GM19099 (cell line): ENCODE measurements around the gene NCLN.
A peak's percentile ranks its signal among the peaks of the same experiment; 100 is the strongest.

ENCODE experiments used
- POLR2A ChIP-seq: IDR thresholded peaks from 3 replicates; pipeline ENCODE4 v1.6.1; 2011; ENCODE audit warnings: low read depth; ENCODE audit not compliant: insufficient read length; ENCODE audit errors: extremely low read depth

The NCLN gene, protein sequence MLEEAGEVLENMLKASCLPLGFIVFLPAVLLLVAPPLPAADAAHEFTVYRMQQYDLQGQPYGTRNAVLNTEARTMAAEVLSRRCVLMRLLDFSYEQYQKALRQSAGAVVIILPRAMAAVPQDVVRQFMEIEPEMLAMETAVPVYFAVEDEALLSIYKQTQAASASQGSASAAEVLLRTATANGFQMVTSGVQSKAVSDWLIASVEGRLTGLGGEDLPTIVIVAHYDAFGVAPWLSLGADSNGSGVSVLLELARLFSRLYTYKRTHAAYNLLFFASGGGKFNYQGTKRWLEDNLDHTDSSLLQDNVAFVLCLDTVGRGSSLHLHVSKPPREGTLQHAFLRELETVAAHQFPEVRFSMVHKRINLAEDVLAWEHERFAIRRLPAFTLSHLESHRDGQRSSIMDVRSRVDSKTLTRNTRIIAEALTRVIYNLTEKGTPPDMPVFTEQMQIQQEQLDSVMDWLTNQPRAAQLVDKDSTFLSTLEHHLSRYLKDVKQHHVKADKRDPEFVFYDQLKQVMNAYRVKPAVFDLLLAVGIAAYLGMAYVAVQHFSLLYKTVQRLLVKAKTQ

DNA sequence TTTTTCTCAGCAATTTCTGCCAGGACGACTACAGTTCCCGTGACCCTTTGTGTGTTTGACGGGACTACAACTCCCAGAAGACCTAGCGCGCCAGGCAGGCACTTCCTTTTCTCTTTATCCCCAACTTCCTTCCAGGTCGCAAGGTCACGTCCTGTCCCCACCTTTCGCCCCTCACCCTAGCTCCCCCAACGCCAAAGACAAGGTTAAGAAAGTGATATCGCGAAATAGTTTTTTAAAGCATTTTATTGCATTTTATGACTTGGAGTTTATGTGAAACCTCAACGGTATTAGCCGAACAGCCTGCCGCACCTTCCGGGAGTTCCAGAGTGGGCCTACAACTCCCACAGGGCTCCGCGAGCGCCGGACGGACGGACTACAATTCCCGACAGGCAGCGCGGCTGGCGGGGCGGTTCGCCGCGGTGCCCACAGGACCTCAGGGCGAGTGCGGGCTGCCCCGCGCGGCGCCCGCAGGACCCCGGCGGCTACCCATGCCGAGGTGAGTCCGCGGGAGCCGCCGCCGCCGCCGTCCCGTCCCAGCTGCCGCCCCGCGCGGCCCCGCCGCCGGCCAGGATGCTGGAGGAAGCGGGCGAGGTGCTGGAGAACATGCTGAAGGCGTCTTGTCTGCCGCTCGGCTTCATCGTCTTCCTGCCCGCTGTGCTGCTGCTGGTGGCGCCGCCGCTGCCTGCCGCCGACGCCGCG is at the start of gene NCLN:
TSS of gene NCLN (plus strand) at position 470 of the 699 bp plus-strand sequence. CDS start at position 571, 101 bp downstream.
- TF ChIP-seq POLR2A, result peak; percentile 57

DNA sequence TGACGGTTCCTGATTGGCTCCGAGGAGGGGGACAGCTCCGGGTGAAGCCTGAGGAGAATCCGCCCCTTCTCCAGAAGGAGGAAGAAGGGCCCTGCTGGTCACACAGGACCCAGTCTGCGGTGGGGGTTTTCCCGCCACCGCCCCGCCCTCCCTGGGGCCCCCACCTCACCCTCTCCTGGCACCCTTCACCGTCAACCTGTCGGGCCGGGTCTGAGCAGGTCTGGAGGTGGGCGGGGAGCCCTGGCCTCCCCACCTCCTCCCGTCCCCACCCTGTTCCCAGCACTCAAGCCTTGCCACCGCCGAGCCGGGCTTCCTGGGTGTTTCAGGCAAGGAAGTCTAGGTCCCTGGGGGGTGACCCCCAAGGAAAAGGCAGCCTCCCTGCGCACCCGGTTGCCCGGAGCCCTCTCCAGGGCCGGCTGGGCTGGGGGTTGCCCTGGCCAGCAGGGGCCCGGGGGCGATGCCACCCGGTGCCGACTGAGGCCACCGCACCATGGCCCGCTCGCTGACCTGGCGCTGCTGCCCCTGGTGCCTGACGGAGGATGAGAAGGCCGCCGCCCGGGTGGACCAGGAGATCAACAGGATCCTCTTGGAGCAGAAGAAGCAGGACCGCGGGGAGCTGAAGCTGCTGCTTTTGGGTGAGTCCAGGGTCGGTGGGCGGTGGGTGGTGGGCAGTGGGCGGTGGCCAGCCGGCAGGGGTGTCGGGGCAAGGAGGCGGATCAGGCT is 49.6 kb upstream of the NCLN start, which contains the start of gene GNA15:
TSS of gene GNA15 (plus strand) at position 73 of the 723 bp plus-strand sequence. CDS start at position 491, 418 bp downstream.
- peak; percentile 11 for TF ChIP-seq POLR2A

DNA sequence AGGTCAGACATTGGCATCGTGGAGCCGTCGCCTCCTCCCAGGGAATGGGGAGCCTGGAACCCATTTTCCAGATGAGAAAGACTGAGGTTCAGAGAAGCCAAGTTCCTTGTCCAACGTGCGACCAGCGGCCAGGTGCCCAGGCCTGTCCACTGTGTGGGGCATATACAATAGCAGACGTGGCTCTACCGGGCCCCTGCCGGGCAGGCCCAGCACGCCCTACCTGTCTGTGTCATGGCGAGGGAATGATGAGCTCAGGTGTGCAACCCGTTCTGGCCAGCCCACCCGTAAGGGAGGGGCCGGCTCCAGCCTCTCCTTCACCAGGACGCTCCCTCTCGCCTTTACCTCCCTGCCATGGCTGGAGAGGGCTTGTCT is 49.1 kb upstream of the NCLN start:
- no peak for TF ChIP-seq POLR2A

DNA sequence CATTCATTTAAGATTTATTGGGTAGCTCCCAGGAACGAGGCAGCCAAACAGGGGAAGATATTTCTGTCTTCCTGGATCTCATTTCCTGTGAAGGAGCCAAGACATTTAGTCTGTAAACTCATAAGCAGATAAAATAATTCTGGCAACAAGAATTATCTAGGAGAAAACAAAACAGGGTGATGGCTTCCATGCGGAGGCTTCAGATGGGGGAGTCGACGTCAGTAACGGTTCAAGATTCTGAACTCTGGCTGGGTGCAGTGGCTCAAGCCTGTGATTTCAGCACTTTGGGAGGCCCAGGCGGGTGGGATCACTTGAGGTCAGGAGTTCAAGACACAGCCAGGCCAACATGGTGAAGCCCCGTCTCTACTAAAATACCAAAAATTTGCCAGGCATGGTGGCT is 48.6 kb upstream of the NCLN start:
- TF ChIP-seq POLR2A, result no peak

DNA sequence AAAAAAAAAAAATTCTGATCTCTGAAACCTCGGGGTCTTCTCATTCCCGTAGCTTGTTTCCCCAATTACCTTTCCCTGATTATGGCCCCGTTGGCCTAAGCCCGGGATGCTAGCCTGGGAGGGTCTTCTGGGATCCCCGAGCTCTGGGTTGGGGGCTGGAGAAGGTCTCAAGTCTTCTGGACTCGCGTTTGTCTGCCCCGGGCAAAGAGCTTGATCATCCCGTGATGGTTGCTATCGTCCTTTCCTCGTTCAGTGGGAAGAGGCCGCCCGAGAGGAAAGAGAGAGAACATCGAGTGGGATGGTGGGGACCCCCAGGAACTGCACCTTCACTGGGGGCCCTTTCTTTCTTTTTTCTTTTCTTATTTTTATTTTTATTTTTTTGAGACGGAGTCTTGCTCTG is 47.5 kb upstream of the NCLN start:
- no peak for TF ChIP-seq POLR2A

DNA sequence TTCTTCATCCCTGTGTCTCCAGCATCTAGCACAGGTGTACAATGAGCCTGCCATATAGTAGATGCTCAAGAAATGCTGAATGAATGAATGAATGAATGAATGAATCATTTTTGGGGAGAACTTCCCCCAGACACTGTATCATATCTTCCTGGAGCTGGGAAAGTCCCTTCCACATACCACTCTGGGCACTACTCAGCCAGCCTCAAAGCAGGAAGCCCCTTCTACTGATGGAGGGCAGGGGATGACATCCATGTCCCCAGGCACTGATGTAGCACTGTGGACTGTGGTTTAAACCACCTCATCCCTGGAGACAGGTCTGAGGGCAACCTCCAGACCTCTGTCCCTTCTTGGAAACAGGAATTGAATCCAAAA is 45.1 kb upstream of the NCLN start:
- no peak for TF ChIP-seq POLR2A

DNA sequence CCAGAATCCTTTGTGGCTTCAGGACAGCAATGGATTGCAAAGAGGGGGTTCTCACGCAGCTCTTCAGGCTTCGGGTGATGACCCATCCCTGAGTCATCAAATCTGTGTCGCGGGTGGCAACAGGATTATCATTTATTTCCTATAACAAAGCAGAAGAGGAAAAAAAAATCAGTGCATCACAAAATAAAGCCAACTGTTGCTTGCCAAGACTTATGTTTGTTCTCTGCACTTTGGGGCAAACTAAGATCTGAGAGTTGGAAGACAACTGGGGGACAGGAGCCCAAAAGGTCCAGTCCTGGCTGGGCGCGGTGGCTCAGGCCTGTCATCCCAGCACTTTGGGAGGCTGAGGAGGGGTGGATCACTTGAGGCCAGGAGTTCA is 43.4 kb upstream of the NCLN start:
- no peak for TF ChIP-seq POLR2A

DNA sequence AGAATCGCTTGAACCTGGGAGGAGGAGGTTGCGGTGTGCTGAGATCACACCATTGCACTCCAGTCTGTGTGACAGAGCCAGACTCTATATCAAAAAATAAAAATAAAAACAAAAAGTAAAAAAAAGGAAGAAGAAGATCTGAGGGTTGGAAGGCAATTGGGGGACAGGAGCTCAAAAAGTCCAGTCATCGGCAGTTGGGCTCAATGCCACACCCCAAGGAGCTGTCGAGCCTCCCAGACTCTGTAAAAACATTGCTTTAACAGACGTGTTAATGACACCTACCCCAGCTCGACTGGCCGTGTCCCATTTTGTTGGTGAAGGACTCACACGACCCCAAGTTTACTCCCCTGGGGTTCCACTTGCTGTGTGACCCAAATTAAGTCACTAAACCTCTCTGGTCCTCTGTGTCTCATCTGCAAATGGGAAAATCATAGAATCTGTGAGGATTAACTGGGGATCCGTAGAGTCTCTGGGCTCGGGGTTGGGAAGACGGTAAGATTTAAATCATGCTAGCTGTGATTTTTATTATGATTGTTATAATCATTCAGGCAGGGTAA is 42.9 kb upstream of the NCLN start:
- no peak for TF ChIP-seq POLR2A

DNA sequence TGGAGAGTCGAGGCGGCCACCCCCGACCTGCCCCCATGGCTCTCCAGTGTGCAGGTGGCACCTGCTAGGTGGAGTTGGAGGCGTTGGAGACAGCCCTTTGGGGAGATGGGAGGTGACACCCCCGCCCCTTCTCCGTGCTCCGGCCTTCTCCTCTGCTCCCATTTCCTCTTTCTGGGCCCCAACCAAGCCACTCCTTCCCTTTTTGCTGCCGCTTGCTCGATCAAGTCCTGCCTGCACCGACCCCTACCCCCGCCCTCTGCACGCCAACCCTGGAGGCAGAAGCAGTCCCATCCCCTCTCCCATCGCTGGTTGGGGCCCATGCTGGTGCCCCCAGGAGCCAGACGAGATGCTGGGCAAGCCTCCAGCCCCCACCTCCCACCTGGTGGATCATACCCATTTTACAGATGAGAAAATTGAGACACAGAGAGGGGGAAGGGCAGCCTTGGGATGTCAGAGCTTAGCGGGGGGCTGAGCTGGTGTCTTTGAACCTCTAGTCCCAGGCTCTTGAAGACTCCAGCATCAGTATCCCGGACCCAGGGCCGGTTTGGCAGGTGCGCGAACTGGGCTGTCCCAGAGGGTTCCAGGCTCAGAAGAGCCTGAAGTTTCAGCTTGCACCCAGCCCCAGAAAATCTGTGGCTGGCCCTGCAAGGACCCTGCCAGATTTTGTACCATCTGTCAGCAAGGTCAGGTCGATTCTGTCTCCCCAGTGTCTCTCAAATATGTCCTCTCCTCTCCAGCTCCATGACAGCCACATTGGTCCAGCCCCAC is 39.6 kb upstream of the NCLN start:
- no peak for TF ChIP-seq POLR2A

DNA sequence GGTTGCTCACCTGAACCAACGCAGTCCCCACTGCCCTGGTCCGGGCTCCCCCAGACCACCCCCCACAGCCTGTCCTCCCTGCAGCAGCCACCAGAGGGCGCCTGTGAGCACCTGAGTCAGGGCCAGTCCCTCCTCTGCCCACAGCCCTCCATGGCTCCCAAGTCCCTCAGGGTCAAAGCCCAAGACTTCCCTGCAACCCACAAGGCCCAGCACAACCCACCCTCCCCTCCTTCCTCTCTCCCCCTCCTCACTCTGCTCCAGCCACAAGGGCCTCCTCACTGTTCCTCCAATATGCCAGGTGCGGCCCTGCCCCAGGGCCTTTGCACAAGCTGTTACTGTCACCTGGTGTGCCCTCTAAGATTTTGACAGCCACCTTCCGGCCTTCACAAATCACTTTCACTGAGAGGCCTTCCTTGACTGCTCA is 39.0 kb upstream of the NCLN start:
- no peak for TF ChIP-seq POLR2A

DNA sequence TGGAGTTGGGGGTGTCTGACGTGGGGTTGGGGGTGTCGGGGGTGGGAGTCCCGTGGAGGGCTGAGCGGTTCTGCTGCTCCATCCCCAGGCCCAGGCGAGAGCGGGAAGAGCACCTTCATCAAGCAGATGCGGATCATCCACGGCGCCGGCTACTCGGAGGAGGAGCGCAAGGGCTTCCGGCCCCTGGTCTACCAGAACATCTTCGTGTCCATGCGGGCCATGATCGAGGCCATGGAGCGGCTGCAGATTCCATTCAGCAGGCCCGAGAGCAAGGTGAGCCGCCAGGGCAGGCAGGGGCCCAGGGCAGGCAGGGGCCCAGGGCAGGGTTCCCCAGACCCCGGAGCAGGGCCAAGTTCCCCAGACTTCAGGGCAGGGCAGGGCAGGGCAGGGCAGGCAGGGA is 37.2 kb upstream of the NCLN start:
- no peak for TF ChIP-seq POLR2A

DNA sequence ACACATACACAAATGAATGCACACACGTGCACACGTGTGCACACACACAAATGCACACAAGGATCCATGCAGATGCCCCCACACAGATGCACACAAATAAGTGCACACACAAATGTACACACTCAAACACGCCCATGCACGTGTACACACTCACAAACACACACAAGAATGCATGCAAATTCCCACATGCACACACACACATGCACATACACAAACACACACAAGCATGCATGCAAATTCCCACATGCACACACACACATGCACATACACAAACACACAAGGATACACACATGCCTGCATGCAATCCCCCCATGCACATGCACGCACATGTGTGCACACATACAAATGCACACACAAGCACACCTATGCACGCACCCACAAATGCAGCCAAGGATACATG is 36.6 kb upstream of the NCLN start:
- no peak for TF ChIP-seq POLR2A

DNA sequence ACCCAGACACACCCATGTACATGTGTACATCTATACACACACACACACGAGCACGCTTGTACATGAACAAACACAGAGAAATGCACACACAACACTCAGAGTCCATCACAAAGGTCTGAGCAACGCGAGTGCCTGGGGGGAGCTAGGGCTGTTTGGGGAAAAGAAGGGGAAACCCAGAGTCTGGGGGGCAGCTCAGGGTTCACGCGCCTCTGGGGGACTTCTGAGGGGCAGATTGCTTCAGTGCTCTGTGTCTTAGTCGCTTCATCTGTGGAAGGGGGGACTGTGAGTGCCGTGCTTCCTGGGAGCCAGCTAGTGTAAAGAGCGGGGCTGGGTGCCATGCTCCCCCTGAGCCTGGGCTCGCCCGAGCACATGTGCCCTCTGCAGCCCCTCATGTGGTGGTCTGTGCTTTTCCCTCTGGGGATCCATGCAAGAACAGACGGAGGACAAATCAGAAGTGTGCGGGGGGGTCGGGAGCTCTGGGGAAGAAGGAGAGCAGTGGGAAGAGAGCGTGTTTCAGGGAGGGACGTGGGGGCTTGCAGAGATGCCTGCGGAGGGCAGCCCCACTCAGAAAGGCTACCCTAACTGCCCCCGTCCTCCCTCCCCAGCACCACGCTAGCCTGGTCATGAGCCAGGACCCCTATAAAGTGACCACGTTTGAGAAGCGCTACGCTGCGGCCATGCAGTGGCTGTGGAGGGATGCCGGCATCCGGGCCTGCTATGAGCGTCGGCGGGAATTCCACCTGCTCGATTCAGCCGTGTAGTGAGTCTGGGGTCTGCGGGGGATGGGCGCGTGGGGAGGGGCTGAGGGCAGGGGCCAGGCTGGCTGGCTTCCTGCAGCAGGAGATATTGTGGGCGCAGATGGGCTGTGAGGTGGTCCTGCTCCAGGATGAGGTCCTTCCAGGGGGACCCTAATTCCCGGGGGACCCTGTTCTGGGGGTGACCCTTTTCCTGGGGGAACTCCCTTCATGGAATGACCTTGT is 35.9 kb upstream of the NCLN start:
- TF ChIP-seq POLR2A, result no peak
